Left ventricle myocardium inferior (tissue), 1 donor: ENCODE measurements around the gene SAG. TPM values are rescaled to one million over a fixed set of nuclear protein-coding genes. Genes with fewer than 3 reads are reported as not detected.

Experiments
- DNase-seq: peaks from one replicate; pipeline ENCODE4 v3.0.0-alpha.2; 2020
- H3K27ac ChIP-seq: fragments of 200-600 bp; replicated peaks from 2 replicates; pipeline ENCODE4 v1.8.0; 2021
- H3K27me3 ChIP-seq: fragments of 200-600 bp; 2 replicates; pipeline ENCODE4 v1.8.0; 2021; ENCODE audit warnings: low read depth
- H3K36me3 ChIP-seq: fragments of 200-600 bp; 2 replicates; pipeline ENCODE4 v1.8.0; 2021
- H3K4me1 ChIP-seq: fragments of 200-600 bp; 2 replicates; pipeline ENCODE4 v1.8.0; 2021
- H3K4me3 ChIP-seq: fragments of 200-600 bp; 2 replicates; pipeline ENCODE4 v1.8.0; 2021; ENCODE audit warnings: mild to moderate bottlenecking, moderate library complexity
- H3K9me3 ChIP-seq: fragments of 200-600 bp; replicated peaks from 2 replicates; pipeline ENCODE4 v1.8.0; 2021
- CTCF ChIP-seq: fragments of 200-600 bp; IDR thresholded peaks from 2 replicates; pipeline ENCODE4 v1.8.0; 2021; ENCODE audit warnings: antibody characterized with exemption, mild to moderate bottlenecking, borderline replicate concordance
- intact Hi-C: fragments of 100-400 bp; cut with micrococcal nuclease; formaldehyde crosslinking; loops from one replicate; pipeline ENCODE4 v1.11.0; 2022
- total RNA-seq: library from RNA; stranded (reverse); fragmentation: NEBNext Ultra II Directional; extraction: Animal tissue kit (Norgen Biotek cat#: 25700); gene quantifications from one replicate; pipeline ENCODE4 v1.2.1, GENCODE V29; 2021
- donor health status: DM: no; HTN: yes; CAD: no; lungs with severe emphysema.

Gene SAG
- total RNA-seq, 1 donor from 2014 or later, result not detected

- intact Hi-C loops, result no loop called here
- Histone ChIP-seq H3K27ac (no peak overlapping the region), H3K36me3 (peaks cover 95% of the 10 kb centered on the region), H3K4me3 (no peak overlapping the region), H3K9me3 (no peaks in the 10 kb centered on the region), H3K27me3 (no peaks in the 10 kb centered on the region), H3K4me1 (no peaks in the 10 kb centered on the region)
- TF ChIP-seq CTCF, result no peak
- no peak for DNase-seq
Measured at GRCh38 chr2:233285921-233286320, 21.7 kb upstream of the SAG start.

GRCh38 chr2:233287871-233288270 is 19.7 kb upstream of the SAG start:
- no peak for TF ChIP-seq CTCF
- Histone ChIP-seq H3K36me3 (peaks cover 95% of the 10 kb centered on the region), H3K9me3 (no peaks in the 10 kb centered on the region), H3K4me3 (no peak overlapping the region), H3K27ac (no peak overlapping the region), H3K27me3 (no peaks in the 10 kb centered on the region), H3K4me1 (no peaks in the 10 kb centered on the region)
- DNase-seq, result no peak
- intact Hi-C loops, result no loop called here

- Histone ChIP-seq H3K36me3 (peaks cover 95% of the 10 kb centered on the region), H3K9me3 (no peaks in the 10 kb centered on the region), H3K27ac (no peak overlapping the region), H3K27me3 (no peaks in the 10 kb centered on the region), H3K4me3 (no peak overlapping the region), H3K4me1 (no peaks in the 10 kb centered on the region)
- TF ChIP-seq CTCF, result no peak
- intact Hi-C loops, result no loop called here
- DNase-seq, result no peak
Measured at GRCh38 chr2:233288663-233289062, 19.0 kb upstream of the SAG start.

GRCh38 chr2:233289648-233290047 is 18.0 kb upstream of the SAG start:
- H3K27ac ChIP-seq, result no peak overlapping the region
- H3K4me3 ChIP-seq, result no peak overlapping the region
- TF ChIP-seq CTCF, result no peak
- H3K4me1 ChIP-seq, result no peaks in the 10 kb centered on the region
- no peaks in the 10 kb centered on the region for H3K27me3 ChIP-seq
- DNase-seq, result no peak
- no peaks in the 10 kb centered on the region for H3K9me3 ChIP-seq
- intact Hi-C loops, result no loop called here
- H3K36me3 ChIP-seq, result peaks cover 95% of the 10 kb centered on the region

GRCh38 chr2:233290051-233290845 is 17.4 kb upstream of the SAG start:
- Histone ChIP-seq H3K4me1 (no peaks in the 10 kb centered on the region), H3K36me3 (peaks cover 95% of the 10 kb centered on the region), H3K27me3 (no peaks in the 10 kb centered on the region), H3K27ac (no peak overlapping the region), H3K4me3 (no peak overlapping the region), H3K9me3 (no peaks in the 10 kb centered on the region)
- no peak for DNase-seq
- intact Hi-C loops, result no loop called here
- no peak for TF ChIP-seq CTCF
